Panc1 (cell line): ENCODE measurements around the gene RNF148. TPM values are rescaled to one million over a fixed set of nuclear protein-coding genes. Genes with fewer than 3 reads are reported as not detected.

Experiments
- ATAC-seq: fragments of 200-7000 bp; cut with Tn5 transposase; 2 replicates; pipeline ENCODE4 v1.9.1; 2020; ENCODE audit warnings: mild to moderate bottlenecking, moderate library complexity
- BruUV-seq: library from RNA; stranded (reverse); fragments of 400-500 nt; replicated peaks from 2 replicates; lab custom pipeline; 2021; lab: Mats Ljungman, UMichigan
- CTCF ChIA-PET: fragments of 300-600 bp; sonication (Branson Sonifier 250); formaldehyde crosslinking; loops from one replicate; lab custom pipeline; 2022; ENCODE audit warnings: antibody characterized with exemption; lab: Charles Lee
- POLR2A ChIA-PET: fragments of 300-600 bp; sonication (Branson Sonifier 250); formaldehyde crosslinking; loops from one replicate; lab custom pipeline; 2022; ENCODE audit warnings: antibody characterized with exemption; lab: Charles Lee
- DNase-seq: peaks from one replicate; pipeline ENCODE4 v3.0.0-alpha.2; 2010; ENCODE audit warnings: low read depth, low spot score
- H3K27ac ChIP-seq: 2 replicates; pipeline ENCODE4 v1.5.1; 2011; ENCODE audit warnings: mild to moderate bottlenecking, low read length, inconsistent platforms
- H3K27me3 ChIP-seq: fragments of 200-500 bp; sonication (Bioruptor generic); 2 replicates; pipeline ENCODE4 v1.6.0; 2014; ENCODE audit warnings: low read length, inconsistent platforms; ENCODE audit not compliant: control insufficient read depth, insufficient read depth
- H3K36me3 ChIP-seq: fragments of 200-500 bp; sonication (Bioruptor generic); 2 replicates; pipeline ENCODE4 v1.5.1; 2014; ENCODE audit warnings: inconsistent platforms, mild to moderate bottlenecking, low read length, moderate library complexity; ENCODE audit not compliant: control insufficient read depth, insufficient read depth
- H3K4me1 ChIP-seq: 2 replicates; pipeline ENCODE4 v1.5.1; 2011; ENCODE audit warnings: inconsistent platforms, mild to moderate bottlenecking, low read length, moderate library complexity; ENCODE audit not compliant: control insufficient read depth, insufficient read depth
- H3K4me3 ChIP-seq, 2 experiments: 2 replicates each; pipeline ENCODE4 v1.5.1; 2011 to 2012; ENCODE audit warnings: low read depth in 2 of 2, low read length in 2 of 2, mild to moderate bottlenecking in 2 of 2, inconsistent platforms in 1 of 2, moderate library complexity in 1 of 2
- H3K9me3 ChIP-seq: fragments of 200-500 bp; sonication (Bioruptor generic); 2 replicates; pipeline ENCODE4 v1.5.1; 2014; ENCODE audit warnings: low read depth, mild to moderate bottlenecking, inconsistent platforms, low read length, moderate library complexity; ENCODE audit not compliant: control insufficient read depth, insufficient read depth
- POLR2AphosphoS5 ChIP-seq: IDR thresholded peaks from 2 replicates; pipeline ENCODE4 v1.6.1; 2012; ENCODE audit warnings: mild to moderate bottlenecking, low read depth, low read length, moderate library complexity
- SIN3A ChIP-seq: IDR thresholded peaks from 2 replicates; pipeline ENCODE4 v1.6.1; 2012; ENCODE audit warnings: low read depth, mild to moderate bottlenecking, low read length, moderate library complexity, borderline replicate concordance; ENCODE audit not compliant: insufficient read depth
- TCF7L2 ChIP-seq: IDR thresholded peaks from 2 replicates; pipeline ENCODE4 v1.6.1; 2011; ENCODE audit warnings: mild to moderate bottlenecking, low read depth, low read length, inconsistent platforms
- in situ Hi-C: cut with HindIII; loops from 2 replicates; pipeline ENCODE4 v1.10.0; 2016; ENCODE audit warnings: low sequenced_read_pairs, low pct_unique_long_range_greater_than_20kb
- intact Hi-C: fragments of 100-400 bp; cut with micrococcal nuclease; formaldehyde crosslinking; loops from one replicate; pipeline ENCODE4 v1.10.0; 2022; ENCODE audit not compliant: unreplicated experiment
- total RNA-seq: library from RNA; stranded (reverse); gene quantifications from one replicate; pipeline ENCODE4 v1.2.1, GENCODE V29; 2021; ENCODE audit not compliant: unreplicated experiment
- TF ChIP-seq, protein P1 (sequence below), 2 experiments: IDR thresholded peaks; 2 replicates each; pipeline ENCODE4 v1.6.1; 2011 to 2012; ENCODE audit warnings: low read depth in 2 of 2, control low read depth in 1 of 2, low read length in 1 of 2, mild to moderate bottlenecking in 1 of 2, moderate library complexity in 1 of 2; ENCODE audit not compliant: insufficient read depth in 1 of 2
- TF ChIP-seq, protein P2 (sequence below): fragments of 450-650 bp; IDR thresholded peaks from 2 replicates; pipeline ENCODE4 v1.5.1; 2017; ENCODE audit warnings: mild to moderate bottlenecking

The RNF148 gene
- total RNA-seq, 1 experiment from 2014 or later, result not detected

DNA sequence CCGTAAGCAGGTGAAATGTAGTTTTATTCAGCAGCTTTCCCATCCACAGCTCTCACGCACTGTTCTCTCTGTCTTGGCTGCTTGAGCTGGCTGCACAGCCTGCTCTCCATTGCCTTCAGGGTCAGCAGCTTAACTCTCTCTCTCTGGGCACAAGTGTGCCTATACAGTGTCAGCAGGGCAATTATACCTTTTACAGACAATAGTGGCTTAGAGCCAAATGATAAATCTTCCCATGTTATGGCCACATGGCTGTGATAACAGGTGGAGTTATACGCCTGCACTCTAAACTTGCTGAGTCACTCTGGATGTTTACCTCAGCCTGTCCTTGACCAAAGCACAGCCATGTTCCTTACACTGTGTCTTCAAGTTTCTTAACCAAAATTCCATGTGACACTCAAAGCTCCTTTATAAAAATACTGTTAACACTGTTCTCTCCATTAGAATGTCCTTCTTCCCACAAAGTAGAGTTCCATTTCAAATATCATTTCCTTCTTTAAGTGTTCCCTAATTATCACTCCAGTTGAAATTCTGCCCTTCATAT is 9.9 kb downstream of the RNF148 start:
- TF ChIP-seq, protein P1, sequence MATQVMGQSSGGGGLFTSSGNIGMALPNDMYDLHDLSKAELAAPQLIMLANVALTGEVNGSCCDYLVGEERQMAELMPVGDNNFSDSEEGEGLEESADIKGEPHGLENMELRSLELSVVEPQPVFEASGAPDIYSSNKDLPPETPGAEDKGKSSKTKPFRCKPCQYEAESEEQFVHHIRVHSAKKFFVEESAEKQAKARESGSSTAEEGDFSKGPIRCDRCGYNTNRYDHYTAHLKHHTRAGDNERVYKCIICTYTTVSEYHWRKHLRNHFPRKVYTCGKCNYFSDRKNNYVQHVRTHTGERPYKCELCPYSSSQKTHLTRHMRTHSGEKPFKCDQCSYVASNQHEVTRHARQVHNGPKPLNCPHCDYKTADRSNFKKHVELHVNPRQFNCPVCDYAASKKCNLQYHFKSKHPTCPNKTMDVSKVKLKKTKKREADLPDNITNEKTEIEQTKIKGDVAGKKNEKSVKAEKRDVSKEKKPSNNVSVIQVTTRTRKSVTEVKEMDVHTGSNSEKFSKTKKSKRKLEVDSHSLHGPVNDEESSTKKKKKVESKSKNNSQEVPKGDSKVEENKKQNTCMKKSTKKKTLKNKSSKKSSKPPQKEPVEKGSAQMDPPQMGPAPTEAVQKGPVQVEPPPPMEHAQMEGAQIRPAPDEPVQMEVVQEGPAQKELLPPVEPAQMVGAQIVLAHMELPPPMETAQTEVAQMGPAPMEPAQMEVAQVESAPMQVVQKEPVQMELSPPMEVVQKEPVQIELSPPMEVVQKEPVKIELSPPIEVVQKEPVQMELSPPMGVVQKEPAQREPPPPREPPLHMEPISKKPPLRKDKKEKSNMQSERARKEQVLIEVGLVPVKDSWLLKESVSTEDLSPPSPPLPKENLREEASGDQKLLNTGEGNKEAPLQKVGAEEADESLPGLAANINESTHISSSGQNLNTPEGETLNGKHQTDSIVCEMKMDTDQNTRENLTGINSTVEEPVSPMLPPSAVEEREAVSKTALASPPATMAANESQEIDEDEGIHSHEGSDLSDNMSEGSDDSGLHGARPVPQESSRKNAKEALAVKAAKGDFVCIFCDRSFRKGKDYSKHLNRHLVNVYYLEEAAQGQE (IDR thresholded peaks at IDR 0.05; ENCODE audit: insufficient read depth in 1 of 2, low read depth in 2 of 2, low read length in 1 of 2), result no peak
- TF ChIP-seq POLR2AphosphoS5 (no peak), TCF7L2 (no peak), SIN3A (no peak)
- TF ChIP-seq, protein P2, sequence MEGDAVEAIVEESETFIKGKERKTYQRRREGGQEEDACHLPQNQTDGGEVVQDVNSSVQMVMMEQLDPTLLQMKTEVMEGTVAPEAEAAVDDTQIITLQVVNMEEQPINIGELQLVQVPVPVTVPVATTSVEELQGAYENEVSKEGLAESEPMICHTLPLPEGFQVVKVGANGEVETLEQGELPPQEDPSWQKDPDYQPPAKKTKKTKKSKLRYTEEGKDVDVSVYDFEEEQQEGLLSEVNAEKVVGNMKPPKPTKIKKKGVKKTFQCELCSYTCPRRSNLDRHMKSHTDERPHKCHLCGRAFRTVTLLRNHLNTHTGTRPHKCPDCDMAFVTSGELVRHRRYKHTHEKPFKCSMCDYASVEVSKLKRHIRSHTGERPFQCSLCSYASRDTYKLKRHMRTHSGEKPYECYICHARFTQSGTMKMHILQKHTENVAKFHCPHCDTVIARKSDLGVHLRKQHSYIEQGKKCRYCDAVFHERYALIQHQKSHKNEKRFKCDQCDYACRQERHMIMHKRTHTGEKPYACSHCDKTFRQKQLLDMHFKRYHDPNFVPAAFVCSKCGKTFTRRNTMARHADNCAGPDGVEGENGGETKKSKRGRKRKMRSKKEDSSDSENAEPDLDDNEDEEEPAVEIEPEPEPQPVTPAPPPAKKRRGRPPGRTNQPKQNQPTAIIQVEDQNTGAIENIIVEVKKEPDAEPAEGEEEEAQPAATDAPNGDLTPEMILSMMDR, result no peak
- Histone ChIP-seq H3K27ac (no peak overlapping the region), H3K9me3 (no peaks in the 10 kb centered on the region), H3K4me1 (no peaks in the 10 kb centered on the region), H3K27me3 (no peaks in the 10 kb centered on the region), H3K36me3 (no peaks in the 10 kb centered on the region), H3K4me3 (no peak overlapping the region)
- DNase-seq, result no peak
- BruUV-seq, result no TSS peak
- intact Hi-C loops (no loop called here), in situ Hi-C loops (no loop called here)
- CTCF ChIA-PET, result no interaction called here
- POLR2A ChIA-PET, result no interaction called here
- ATAC-seq, result no peak

DNA sequence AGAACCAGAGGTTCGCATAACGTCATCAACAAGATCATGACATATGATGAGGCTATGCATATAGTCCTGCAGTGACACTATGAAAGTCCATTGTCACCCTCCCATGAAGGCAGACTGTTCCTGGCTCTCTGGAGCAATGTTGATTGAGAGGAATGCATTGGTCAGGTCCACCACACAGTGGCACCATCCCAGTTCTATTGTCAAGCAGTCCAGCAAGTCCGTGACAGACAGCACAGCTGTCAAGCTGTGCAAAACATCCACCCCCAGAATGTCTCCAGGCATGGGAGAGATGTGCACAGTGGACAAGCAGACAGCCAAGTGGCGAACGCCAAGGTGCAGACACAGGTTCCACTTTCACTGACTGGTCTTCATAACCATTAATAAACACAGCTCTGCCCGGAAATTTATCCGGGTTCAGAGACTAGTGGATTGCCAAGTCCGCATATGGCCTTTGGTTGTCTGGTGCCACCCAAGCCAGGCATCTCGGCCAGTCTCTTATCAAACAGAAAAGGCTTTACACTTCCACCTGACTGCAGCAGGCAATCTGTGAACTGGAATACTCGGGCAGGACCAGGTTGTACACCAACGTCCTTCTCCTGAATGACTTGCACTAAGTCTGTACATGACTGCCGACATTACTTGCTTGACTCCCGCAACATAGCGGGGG is 11.0 kb downstream of the RNF148 start:
- no peaks in the 10 kb centered on the region for H3K4me1 ChIP-seq
- ChIA-PET CTCF (no interaction called here), POLR2A (no interaction called here)
- TF ChIP-seq SIN3A (no peak), TCF7L2 (no peak)
- TF ChIP-seq, protein P1 (IDR thresholded peaks at IDR 0.05; ENCODE audit: insufficient read depth in 1 of 2, low read depth in 2 of 2, low read length in 1 of 2), result no peak
- no peak for DNase-seq
- no peaks in the 10 kb centered on the region for H3K27me3 ChIP-seq
- no peak overlapping the region for H3K27ac ChIP-seq
- H3K36me3 ChIP-seq, result no peaks in the 10 kb centered on the region
- BruUV-seq, result no TSS peak
- H3K9me3 ChIP-seq, result no peaks in the 10 kb centered on the region
- H3K4me3 ChIP-seq, result no peak overlapping the region
- ATAC-seq, result no peak
- intact Hi-C loops, result no loop called here
- in situ Hi-C loops, result no loop called here
